HS-5 (cell line): Measurements from ENCODE around the gene MAGEB4.

Experiments used
- DNase-seq: peaks from one replicate; pipeline ENCODE4 v3.0.0-alpha.2; 2012; ENCODE audit warnings: low read depth

The MAGEB4 gene

GRCh38 chrX:30283456-30284200 is 41.8 kb downstream of the MAGEB4 start:
- peak; percentile 72 for DNase-seq
